K562 treated with DMSO at 1 percent for 24 hours (cell line): ENCODE measurements around the gene NECAP2. TPM values are rescaled to one million over a fixed set of nuclear protein-coding genes. Genes with fewer than 3 reads are reported as not detected.

Source experiments
- total RNA-seq: library from RNA; unstranded; fragments of 300-600 nt; gene quantifications from 2 replicates; pipeline ENCODE4 v1.2.3, GENCODE V29; 2022; ENCODE audit warnings: low read depth; ENCODE audit not compliant: insufficient read depth

The NECAP2 gene
- 81.2 and 83.3 TPM in 2 replicates for total RNA-seq

GRCh38 chr1:16440470-16441281 is at the start of gene NECAP2:
NECAP2 (plus strand) TSS chr1:16440724; CDS start chr1:16440762, 38 bp downstream.

GRCh38 chr1:16436946-16437474 is 3.5 kb upstream of the NECAP2 start, which contains the start of gene SPATA21:
SPATA21 (minus strand) TSS chr1:16437424; CDS start chr1:16431371, 6,053 bp downstream.

Other genes starting within 250 kb of the NECAP2 start
- gene ARHGEF19, start 228.1 kb upstream of the NECAP2 start, total RNA-seq = 18.7 and 19.3 TPM in 2 replicates
- gene CPLANE2, start 203.5 kb upstream of the NECAP2 start, total RNA-seq = 18.9 and 19.0 TPM in 2 replicates
- gene FBXO42, start 88.2 kb upstream of the NECAP2 start, total RNA-seq = 21.7 and 27.7 TPM in 2 replicates
- gene SZRD1, start 73.5 kb upstream of the NECAP2 start, total RNA-seq = 134 and 138 TPM in 2 replicates
- gene SPATA21, start 3.3 kb upstream of the NECAP2 start, total RNA-seq = 0.82 TPM in 1 of 2 replicates, not detected in the other
- not detected in 2 replicates for gene RNU1-1, start 73.6 kb downstream of the NECAP2 start, total RNA-seq
- 37.3 and 54.5 TPM in 2 replicates for gene NBPF1, start 172.8 kb downstream of the NECAP2 start, total RNA-seq
- not detected in 2 replicates for gene RNU1-3, start 226.2 kb downstream of the NECAP2 start, total RNA-seq